Astrocyte of the spinal cord (primary cell): Measurements from ENCODE around the gene SHC3.

Experiments
- DNase-seq: peaks from one replicate; pipeline ENCODE4 v3.0.0; 2011; ENCODE audit warnings: low read depth, low spot score
- H3K4me3 ChIP-seq: 2 replicates; pipeline ENCODE4 v1.5.1; 2011; ENCODE audit warnings: low read depth, mild to moderate bottlenecking, low read length, moderate library complexity
- in situ Hi-C: cut with HindIII; loops from 2 replicates; pipeline ENCODE4 v1.10.0; 2017; ENCODE audit warnings: low sequenced_read_pairs
- TF ChIP-seq, protein P1 (sequence below): IDR thresholded peaks from 2 replicates; pipeline ENCODE4 v1.5.1; 2012; ENCODE audit warnings: low read depth, mild to moderate bottlenecking, low read length, inconsistent platforms

The SHC3 gene

DNA sequence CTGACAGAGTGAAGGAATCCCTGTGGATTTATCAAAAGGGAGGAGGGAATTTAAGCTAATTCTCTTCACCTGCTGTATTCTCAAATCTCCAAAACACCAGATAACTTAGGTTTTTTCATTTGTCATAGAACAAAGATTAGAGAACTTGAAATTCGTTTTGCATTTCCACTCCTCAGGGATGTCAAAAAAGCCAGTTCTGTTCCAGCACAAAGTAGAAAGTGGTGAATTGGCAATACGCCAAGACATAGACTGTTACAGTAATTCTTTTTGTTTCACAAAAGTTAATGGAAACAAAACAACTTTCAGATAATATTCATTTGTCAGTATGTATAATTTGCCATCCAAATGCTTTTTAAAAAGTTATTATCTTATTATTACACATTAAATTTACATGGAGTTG lies 172.4 kb downstream of the SHC3 start:
- H3K4me3 ChIP-seq: no peak overlapping the region
- no peak for DNase-seq
- in situ Hi-C loops: no loop called here
- TF ChIP-seq, protein P1, sequence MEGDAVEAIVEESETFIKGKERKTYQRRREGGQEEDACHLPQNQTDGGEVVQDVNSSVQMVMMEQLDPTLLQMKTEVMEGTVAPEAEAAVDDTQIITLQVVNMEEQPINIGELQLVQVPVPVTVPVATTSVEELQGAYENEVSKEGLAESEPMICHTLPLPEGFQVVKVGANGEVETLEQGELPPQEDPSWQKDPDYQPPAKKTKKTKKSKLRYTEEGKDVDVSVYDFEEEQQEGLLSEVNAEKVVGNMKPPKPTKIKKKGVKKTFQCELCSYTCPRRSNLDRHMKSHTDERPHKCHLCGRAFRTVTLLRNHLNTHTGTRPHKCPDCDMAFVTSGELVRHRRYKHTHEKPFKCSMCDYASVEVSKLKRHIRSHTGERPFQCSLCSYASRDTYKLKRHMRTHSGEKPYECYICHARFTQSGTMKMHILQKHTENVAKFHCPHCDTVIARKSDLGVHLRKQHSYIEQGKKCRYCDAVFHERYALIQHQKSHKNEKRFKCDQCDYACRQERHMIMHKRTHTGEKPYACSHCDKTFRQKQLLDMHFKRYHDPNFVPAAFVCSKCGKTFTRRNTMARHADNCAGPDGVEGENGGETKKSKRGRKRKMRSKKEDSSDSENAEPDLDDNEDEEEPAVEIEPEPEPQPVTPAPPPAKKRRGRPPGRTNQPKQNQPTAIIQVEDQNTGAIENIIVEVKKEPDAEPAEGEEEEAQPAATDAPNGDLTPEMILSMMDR: no peak

GRCh38 chr9:89005323-89005722 lies 173.3 kb downstream of the SHC3 start:
- TF ChIP-seq, protein P1: no peak
- no peak overlapping the region for H3K4me3 ChIP-seq
- in situ Hi-C loops: no loop called here
- no peak for DNase-seq

GRCh38 chr9:89002987-89003386 lies 175.6 kb downstream of the SHC3 start:
- DNase-seq: no peak
- TF ChIP-seq, protein P1: no peak
- in situ Hi-C loops: no loop called here
- H3K4me3 ChIP-seq: no peak overlapping the region

- no peak for DNase-seq
- H3K4me3 ChIP-seq: no peak overlapping the region
- in situ Hi-C loops: no loop called here
- TF ChIP-seq, protein P1: no peak
These were observed 176.6 kb downstream of the SHC3 start for GRCh38 chr9:89001917-89002540.

DNA sequence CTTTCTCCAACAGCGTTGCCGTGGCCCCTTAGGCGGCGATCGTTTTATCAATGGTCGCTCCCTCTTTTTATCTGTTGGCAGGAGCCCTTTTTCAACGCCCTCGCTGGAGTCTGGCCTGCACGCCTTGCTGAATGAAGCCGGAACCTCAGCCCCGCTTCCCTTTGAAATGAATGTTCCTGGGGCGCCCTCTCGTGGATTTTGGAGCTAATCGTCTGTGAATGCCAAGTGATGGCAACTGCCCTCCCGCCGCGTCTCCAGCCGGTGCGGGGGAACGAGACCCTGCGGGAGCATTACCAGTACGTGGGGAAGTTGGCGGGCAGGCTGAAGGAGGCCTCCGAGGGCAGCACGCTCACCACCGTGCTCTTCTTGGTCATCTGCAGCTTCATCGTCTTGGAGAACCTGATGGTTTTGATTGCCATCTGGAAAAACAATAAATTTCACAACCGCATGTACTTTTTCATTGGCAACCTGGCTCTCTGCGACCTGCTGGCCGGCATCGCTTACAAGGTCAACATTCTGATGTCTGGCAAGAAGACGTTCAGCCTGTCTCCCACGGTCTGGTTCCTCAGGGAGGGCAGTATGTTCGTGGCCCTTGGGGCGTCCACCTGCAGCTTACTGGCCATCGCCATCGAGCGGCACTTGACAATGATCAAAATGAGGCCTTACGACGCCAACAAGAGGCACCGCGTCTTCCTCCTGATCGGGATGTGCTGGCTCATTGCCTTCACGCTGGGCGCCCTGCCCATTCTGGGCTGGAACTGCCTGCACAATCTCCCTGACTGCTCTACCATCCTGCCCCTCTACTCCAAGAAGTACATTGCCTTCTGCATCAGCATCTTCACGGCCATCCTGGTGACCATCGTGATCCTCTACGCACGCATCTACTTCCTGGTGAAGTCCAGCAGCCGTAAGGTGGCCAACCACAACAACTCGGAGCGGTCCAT lies 177.4 kb downstream of the SHC3 start:
- H3K4me3 ChIP-seq: no peak overlapping the region
- in situ Hi-C loops: no loop called here
- TF ChIP-seq, protein P1: peak; percentile 70
- peak; percentile 84 for DNase-seq

DNA sequence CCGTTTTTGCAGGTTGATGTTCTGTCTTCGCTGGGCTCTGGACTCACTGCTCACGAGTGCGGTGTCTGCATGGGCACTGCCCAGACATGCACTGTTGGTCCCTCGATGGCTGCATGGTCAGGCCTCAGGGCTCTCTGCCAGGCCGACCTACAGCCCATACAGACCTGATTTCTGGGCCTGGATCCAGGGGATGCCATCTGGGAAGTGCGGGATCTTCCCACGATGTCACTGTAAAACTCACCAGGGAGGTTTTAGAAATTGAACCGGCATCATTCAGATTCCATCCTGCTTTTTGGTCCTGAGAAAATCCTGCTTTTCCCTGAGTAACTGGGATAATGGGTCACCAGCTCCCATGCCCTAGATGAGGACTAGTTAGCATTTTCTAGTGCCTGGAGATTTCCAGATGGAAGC lies 178.2 kb downstream of the SHC3 start:
- in situ Hi-C loops: no loop called here
- H3K4me3 ChIP-seq: no peak overlapping the region
- no peak for DNase-seq
- TF ChIP-seq, protein P1: no peak
